Fibroblast of mammary gland (primary cell): ENCODE data around the gene XIST.

Experiments
- DNase-seq: peaks from one replicate; pipeline ENCODE4 v3.0.0-alpha.2; 2010; ENCODE audit warnings: low read depth
- H3K4me3 ChIP-seq: 2 replicates; pipeline ENCODE4 v1.5.1; 2011; ENCODE audit warnings: low read depth, mild to moderate bottlenecking, low read length, moderate library complexity; ENCODE audit not compliant: control insufficient read depth
- TF ChIP-seq, protein P1 (sequence below): conservative IDR thresholded peaks from 2 replicates; pipeline ENCODE4 v1.5.1; 2011; ENCODE audit warnings: low read depth, low read length, inconsistent platforms; ENCODE audit not compliant: control insufficient read depth, insufficient read depth

XIST gene

GRCh38 chrX:73850124-73851013 is 2.1 kb downstream of the XIST start:
- TF ChIP-seq, protein P1, sequence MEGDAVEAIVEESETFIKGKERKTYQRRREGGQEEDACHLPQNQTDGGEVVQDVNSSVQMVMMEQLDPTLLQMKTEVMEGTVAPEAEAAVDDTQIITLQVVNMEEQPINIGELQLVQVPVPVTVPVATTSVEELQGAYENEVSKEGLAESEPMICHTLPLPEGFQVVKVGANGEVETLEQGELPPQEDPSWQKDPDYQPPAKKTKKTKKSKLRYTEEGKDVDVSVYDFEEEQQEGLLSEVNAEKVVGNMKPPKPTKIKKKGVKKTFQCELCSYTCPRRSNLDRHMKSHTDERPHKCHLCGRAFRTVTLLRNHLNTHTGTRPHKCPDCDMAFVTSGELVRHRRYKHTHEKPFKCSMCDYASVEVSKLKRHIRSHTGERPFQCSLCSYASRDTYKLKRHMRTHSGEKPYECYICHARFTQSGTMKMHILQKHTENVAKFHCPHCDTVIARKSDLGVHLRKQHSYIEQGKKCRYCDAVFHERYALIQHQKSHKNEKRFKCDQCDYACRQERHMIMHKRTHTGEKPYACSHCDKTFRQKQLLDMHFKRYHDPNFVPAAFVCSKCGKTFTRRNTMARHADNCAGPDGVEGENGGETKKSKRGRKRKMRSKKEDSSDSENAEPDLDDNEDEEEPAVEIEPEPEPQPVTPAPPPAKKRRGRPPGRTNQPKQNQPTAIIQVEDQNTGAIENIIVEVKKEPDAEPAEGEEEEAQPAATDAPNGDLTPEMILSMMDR = peak; percentile 37
- DNase-seq = peak; percentile 42
- H3K4me3 ChIP-seq = peak overlapping the region; percentile 57

GRCh38 chrX:73849073-73849472 is 3.4 kb downstream of the XIST start:
- peak overlapping the region; percentile 49 for H3K4me3 ChIP-seq
- DNase-seq = no peak
- TF ChIP-seq, protein P1 = no peak

GRCh38 chrX:73847991-73848390 is 4.5 kb downstream of the XIST start:
- no peak for DNase-seq
- H3K4me3 ChIP-seq = peak overlapping the region; percentile 4
- TF ChIP-seq, protein P1 = no peak

- TF ChIP-seq, protein P1 = no peak
- H3K4me3 ChIP-seq = no peak overlapping the region
Measured at GRCh38 chrX:73847100-73847499, 5.4 kb downstream of the XIST start.

GRCh38 chrX:73842541-73843234 is 9.8 kb downstream of the XIST start:
- H3K4me3 ChIP-seq = no peak overlapping the region
- TF ChIP-seq, protein P1 = no peak
- no peak for DNase-seq

More at GRCh38 chrX:73847100-73847499, 5.4 kb downstream of the XIST start:
- DNase-seq = no peak

DNA sequence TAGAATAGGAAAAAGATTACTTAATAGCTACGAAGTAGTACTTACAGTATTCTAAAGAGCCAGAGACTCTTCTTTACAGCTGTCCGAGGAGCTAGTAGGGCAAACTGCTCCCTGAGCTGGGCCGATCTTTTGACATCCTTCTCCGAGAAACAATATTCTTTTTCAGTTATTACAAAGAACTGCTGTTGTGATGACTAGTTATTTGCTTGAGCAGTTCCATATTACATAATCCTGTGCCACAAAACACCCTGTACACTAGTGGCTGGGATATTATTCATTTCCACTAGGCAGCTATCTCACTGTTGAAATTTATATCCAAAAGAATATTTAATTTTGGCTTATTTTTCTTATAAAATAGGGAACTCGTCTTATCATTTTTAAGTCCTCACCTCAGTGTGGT is 11.2 kb downstream of the XIST start:
- TF ChIP-seq, protein P1 = no peak
- DNase-seq = no peak

More for the DNA sequence above, 11.2 kb downstream of the XIST start:
- H3K4me3 ChIP-seq = no peak overlapping the region
